B cell (primary cell): ENCODE results near the gene PODN.

ENCODE experiments used
- EZH2 ChIP-seq: IDR thresholded peaks from 2 replicates; pipeline ENCODE4 v1.6.1; 2012; ENCODE audit warnings: borderline replicate concordance, low read depth, mild to moderate bottlenecking, moderate library complexity, low read length; ENCODE audit not compliant: insufficient read depth, poor library complexity, severe bottlenecking
- TF ChIP-seq, protein P1 (sequence below): fragments of 200-600 bp; IDR thresholded peaks from one replicate; pipeline ENCODE4 v1.8.0; 2022; ENCODE audit warnings: antibody characterized with exemption, mild to moderate bottlenecking

GRCh38 chr1:53077599-53077965 lies 15.6 kb downstream of the PODN start:
- TF ChIP-seq, protein P1, sequence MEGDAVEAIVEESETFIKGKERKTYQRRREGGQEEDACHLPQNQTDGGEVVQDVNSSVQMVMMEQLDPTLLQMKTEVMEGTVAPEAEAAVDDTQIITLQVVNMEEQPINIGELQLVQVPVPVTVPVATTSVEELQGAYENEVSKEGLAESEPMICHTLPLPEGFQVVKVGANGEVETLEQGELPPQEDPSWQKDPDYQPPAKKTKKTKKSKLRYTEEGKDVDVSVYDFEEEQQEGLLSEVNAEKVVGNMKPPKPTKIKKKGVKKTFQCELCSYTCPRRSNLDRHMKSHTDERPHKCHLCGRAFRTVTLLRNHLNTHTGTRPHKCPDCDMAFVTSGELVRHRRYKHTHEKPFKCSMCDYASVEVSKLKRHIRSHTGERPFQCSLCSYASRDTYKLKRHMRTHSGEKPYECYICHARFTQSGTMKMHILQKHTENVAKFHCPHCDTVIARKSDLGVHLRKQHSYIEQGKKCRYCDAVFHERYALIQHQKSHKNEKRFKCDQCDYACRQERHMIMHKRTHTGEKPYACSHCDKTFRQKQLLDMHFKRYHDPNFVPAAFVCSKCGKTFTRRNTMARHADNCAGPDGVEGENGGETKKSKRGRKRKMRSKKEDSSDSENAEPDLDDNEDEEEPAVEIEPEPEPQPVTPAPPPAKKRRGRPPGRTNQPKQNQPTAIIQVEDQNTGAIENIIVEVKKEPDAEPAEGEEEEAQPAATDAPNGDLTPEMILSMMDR: no peak
- TF ChIP-seq EZH2: no peak
